GM21723 (cell line): ENCODE measurements around the gene RBP5.
"Not testable (repeated sequence)": the region's sequence is repeated elsewhere in the genome, so short reads cannot be mapped to it uniquely, and the experiment has no call there.

Source experiments
- ATAC-seq: cut with Tn5 transposase; IDR thresholded peaks from one replicate; pipeline ENCODE4 v1.9.1; 2021; ENCODE audit warnings: mild to moderate bottlenecking, moderate library complexity; ENCODE audit not compliant: unreplicated experiment

RBP5 gene

DNA sequence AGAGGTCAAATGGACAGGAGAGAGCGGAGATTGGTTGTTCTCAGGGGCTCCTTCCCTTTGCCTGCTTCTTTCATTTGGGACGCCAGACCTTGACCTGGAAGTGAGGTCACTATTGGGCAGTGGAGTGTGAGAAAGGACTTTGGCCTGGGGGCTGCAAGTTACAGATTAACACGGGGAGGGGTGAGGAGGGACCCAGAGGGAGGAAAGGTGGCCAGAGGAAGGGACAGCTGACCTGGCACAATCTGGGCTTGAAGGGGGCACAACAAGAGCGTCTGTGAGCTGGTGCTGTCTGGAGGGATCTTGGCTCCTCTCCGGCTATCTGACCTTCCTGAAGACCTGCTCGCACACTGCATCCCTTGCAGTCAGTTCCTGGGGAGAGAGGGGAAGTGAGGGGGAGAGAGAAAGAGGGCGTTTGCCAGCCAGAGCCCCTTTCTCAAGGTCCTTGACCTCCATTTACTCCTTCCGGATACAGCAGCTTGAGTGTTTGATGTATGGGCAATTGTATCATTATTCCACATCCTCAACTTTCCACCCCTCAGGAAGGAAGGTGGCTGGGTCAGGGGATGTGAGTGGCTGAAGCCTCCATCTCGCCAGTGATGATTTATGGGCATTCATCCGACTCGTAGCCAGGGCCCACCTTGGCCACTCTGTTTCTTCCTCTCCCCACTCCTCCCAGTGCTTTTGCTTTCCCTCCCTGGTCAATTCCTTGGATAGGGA is 4.7 kb downstream of the RBP5 start:
- no peak for ATAC-seq

DNA sequence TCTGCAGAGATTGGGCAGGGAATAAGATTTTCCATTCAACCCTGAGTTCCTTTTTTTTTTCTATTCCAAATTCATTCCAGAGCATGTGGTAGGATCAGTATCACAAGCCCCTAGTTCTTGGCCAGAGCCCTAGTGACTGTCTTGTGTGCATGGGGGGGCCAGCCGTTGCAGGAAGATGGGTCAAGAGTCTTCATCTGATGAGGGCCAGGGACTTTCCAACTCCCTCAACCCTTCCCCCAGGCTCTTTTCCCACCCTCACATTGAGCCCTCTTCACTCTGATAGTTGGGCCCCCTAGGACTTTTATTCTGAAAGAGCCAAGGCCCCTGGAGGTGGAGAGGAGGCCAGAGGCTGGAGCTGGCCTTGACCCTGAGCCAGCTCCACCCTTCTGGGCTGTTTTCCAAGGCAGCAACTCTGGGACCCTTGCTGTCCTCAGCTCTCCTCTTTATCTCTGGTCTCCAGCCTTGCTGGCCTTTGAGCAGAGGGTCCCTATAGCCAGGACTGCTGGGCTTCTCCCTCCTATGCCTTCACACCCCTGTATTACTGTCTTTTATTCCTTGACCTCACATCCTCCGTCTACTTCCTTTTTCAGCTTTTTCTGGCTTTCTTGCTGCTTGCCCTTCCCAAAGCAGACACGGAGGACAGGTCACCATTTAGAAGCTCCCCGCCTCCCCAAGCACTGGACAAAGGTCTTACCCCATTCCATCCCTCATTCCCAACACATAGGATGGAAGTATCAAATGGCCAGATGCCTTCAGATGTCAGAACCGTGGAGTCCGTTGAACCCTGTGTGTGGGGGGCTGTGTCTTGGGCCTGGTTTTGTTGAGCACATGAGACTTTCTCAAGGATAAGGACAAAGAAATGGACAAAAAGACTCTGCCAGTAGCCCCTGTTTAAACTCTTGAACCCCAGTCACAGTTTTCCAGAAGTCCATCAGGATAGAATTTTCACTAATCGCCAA is 5.6 kb downstream of the RBP5 start:
- no peak for ATAC-seq

- ATAC-seq = no peak
These were observed 7.4 kb downstream of the RBP5 start for GRCh38 chr12:7121324-7121723.

DNA sequence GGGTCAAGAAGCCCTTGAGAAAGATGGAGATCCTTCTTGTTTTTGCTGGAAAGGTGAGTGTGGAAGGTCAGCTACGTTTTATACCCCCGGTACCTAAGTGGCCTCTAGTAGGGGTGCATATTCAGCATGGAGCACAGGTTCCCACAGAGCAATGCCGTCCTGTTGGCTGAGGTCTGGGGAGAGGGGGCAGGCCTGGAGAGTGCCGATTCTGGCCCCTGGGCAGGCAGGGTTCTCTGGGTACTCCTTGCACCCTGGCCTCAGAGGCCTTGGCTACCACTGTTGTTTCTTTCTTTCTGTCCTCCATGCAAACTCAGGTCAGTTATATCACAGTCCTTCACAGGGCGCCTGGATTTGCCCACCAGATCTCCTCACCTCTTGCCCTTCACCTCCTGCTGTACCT is 8.5 kb downstream of the RBP5 start:
- ATAC-seq = no peak

DNA sequence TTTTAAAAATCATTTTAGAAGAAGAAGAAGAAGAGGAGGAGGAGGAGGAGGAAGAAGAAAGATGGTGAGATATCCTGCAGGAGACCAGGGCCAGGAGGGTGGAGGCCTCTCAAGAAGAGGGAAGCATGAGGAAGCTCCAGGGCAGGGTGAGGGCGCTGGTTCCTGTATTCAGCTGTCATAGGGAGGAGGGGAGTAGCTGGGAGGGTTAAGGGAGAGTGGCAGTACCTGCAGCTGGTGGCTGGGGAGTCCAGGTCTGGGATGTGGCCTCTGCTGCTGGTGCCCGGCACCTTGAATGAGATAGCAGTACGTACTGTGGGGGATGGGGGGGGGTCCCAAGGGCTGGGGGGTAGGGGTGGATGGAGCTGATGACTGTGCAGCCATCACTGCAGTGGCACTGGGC is 9.8 kb downstream of the RBP5 start:
- no peak for ATAC-seq

DNA sequence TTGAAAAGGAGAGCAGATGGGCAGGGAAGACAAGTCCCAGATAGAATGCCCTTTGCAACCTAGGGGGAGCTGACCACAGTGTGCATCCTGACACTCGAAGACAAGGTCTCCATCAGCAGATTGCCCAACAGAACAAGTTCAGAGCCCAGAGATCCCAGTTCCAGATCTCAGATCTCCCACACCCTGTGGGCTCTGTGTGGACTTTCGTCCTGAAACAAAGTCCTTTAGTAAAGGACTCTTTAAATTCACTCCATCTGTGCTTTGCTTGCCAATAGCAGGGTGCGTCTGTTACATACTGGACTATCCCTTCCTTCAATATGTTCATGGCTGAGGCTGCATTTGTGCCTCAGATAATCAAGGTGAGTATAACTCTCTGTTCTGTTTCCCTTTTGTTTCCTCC is 11.0 kb downstream of the RBP5 start:
- ATAC-seq = no peak

DNA sequence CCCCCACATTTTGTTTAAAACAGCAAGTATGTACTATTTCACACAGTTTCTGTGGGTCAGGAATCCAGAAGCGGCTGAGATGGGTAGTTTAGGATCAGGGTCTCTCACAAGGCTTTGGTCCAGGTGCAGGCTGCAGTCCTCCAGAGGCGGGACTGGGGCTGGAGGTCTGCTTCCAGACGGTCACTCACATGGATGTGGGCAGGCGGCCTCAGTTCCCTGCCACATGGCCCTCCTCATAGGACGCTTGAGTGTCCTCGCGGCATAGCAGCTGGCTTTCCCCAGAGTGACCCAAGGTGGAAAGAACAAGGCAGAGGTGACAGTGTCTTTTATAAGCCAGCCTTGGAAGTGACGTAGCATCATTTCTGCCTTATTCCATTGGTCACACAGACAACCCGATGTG is 11.8 kb downstream of the RBP5 start:
- no peak for ATAC-seq

DNA sequence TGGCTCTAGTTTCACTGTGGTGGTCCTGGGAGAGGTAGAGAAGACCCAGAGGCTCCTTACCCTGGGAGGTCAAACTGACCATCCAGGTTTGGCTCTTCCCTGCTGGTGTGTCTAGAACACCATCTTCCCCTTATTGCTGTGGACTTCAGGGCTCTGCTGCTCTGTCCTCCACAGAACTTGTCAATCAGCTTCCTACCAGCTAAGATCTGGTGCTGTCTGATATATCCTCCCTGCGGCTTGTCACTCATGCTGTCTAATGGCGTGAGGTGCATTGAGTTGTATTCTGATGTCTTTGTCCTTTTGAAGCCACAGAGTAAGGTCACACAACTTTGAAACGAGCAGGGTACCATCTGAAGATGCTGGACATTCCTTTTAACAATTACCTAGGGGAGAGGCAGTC is 12.5 kb downstream of the RBP5 start:
- ATAC-seq = no peak

DNA sequence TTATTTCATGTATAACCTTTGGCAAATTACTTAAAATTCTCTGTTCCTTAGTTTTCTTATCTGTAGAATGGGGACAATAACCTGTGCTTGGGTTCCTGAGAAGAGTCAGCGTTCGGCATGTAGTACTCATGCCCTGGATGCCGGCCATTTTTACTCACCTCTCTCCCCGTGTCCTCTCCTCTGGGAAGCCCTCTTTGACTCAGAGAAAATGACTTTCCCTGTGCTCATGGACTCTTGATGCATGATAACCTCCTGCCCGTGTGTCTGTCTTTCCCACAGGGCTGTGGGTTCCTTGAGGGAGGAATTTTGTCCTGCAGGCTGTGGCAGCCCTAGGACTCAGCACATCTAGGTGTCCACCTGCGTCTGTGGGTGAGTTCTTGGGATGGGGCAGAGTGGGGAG is 13.8 kb downstream of the RBP5 start:
- no peak for ATAC-seq

DNA sequence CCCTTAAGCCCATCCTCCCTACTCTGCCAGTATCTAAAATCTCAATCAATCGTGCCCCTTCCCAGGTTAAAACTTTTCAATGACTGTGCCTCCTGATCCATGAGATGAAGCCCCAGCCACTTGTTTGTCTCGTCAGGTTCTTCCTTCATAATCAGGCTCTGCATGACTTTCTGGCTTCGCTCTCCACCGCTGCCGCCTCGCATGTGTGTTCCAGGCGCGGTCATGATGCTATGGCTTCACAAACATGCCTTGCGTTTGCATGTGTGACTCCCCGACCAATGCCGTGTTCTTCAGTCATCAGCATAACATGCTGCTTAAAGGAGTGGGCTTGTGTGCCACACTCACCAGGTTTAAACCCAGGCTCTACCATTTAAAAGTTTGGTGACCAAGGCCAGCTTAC is 14.7 kb downstream of the RBP5 start:
- no peak for ATAC-seq

DNA sequence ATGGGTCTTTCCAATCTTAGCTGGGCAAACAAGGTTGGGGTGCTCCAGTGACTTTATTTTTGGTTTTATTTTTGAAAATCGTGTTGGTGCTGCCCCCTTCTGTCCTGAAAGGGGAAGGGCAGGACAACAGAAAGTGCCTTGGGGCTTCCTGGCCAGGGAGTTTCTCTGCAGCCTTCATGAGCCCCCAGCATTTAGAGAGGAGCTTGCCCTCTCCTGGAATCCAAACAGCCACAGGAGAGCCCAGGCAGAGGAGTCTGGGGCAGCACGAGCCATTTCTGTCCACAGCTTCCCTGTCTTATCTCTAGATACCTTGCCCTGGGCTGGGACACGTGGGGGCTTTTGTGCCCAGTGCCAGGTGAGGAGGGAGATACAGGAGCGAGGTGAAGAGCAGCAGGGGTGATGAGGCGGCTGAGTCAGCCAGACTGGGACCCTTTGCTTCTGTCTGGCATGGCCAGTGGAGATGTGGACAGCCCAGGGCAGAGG is 15.3 kb downstream of the RBP5 start:
- no peak for ATAC-seq

DNA sequence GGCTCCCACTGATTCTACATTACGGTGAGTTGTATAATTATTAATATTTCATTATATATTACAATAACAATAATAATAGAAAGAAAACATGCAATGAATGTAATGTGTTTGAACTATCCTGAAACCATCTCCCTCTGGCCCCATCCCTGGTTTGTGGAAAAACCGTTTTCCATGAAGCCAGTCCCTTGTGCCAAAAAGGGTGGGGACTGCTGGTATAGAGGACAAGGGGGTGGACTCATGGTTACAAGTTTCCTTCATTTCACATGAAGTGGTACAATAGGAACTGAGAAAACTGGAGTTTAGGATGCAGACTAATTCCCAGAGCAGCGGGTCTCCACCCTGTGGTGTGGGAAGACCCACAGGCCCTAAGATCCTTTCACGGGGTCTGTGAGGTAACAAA is 16.6 kb downstream of the RBP5 start:
- ATAC-seq = no peak

- no peak for ATAC-seq
These were observed 18.0 kb downstream of the RBP5 start for GRCh38 chr12:7110661-7111060.

- no peak for ATAC-seq
These were observed 19.1 kb downstream of the RBP5 start for GRCh38 chr12:7109572-7109920.

GRCh38 chr12:7108796-7109571 is 19.7 kb downstream of the RBP5 start, which contains the start of gene C1RL:
TSS of gene C1RL (minus strand) at chr12:7109214. CDS start at chr12:7109180, 34 bp downstream.
- peak; percentile 40 for ATAC-seq

GRCh38 chr12:7108003-7108795 is 20.5 kb downstream of the RBP5 start:
- peak; percentile 93 for ATAC-seq

DNA sequence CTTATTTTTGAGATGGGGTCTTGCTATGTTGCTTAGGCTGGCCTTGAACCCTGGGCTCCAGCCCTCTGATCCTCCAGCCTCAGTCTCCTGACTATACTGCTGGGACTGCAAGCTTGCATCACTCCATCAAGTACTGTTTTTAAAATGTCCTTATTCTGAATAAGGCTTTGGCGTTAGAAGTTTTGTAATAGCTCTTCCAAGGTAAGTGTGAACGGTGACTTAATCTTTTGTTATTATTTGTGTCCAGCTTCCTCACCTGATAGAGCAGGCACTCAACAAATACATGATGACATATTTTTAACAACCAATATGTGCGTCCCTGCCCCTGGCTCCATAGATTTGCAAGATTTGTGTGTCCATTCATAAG is 21.1 kb downstream of the RBP5 start:
- ATAC-seq = peak; percentile 3

DNA sequence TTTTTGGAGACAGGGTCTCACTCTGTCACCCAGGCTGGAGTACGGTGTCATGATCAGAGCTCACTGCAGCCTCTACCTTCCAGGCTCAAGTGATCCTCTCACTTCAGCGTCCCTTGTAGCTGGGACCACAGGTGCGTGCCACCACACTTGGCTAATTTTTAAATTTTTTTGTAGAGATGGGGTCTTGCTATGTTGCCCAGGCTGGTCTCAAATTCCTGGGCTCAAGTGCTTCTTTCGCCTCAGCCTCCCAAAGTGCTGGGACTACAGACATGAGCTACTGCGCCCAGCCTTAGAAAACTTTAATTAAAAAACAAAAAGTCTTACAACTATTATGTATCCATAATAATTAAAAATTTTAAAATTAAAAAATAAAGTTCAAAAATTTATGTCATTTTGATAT is 21.5 kb downstream of the RBP5 start:
- not testable (repeated sequence) for ATAC-seq

- no peak for ATAC-seq
These were observed 22.6 kb downstream of the RBP5 start for GRCh38 chr12:7106082-7106481.

DNA sequence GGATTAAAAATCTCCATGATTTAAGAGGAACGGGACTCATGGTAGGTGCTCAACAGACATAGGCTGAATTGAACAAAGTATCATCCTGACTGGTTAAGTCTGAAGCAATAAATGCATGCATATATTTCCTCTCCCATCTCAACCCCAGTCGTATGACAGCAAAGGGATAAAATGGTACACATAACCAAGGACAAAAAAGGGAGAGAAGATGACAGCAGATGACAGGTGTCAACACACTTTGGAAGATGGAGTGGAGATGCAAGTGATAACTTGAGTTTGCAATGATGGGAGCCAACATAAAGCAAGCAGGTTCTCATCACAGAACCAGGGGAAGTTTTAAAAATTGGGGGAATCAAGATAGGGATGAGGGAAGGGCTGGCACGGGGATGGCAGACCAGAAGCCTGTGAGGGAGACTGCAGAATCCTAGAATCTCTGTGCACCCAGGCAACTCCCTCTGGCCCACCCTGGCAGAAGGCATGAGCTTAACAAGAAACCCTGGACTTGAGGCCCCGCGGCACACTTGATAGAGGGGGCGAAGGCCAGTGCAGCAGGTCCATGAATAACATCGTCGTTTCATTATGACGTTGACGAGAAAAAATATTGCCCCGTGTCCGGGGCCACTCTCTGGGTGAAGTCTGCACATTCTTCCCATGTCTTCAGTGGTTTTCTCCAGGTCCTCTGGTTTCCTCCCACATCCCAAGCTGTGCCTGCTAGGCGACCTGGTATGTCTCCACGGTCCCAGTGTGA is 24.7 kb downstream of the RBP5 start:
- no peak for ATAC-seq
